GM18861 (cell line): ENCODE measurements around the gene RNF212.
A peak's percentile ranks its signal among the peaks of the same experiment; 100 is the strongest.
"Not testable (repeated sequence)": the region's sequence is repeated elsewhere in the genome, so short reads cannot be mapped to it uniquely, and the experiment has no call there.

ENCODE experiments used
- ATAC-seq: cut with Tn5 transposase; IDR thresholded peaks from one replicate; pipeline ENCODE4 v1.9.1; 2021; ENCODE audit not compliant: unreplicated experiment

RNF212 gene

GRCh38 chr4:1113311-1114009 is at the start of gene RNF212:
Gene RNF212 (minus strand): TSS chr4:1113564. CDS start chr4:1113464, 100 bp downstream.
- no peak for ATAC-seq

GRCh38 chr4:1160351-1160750 is 47.0 kb upstream of the RNF212 start:
- ATAC-seq, result no peak

- ATAC-seq, result no peak
These were observed 42.7 kb upstream of the RNF212 start for GRCh38 chr4:1156069-1156468.

GRCh38 chr4:1155314-1155713 is 42.0 kb upstream of the RNF212 start:
- no peak for ATAC-seq

- ATAC-seq, result no peak
These were observed 41.3 kb upstream of the RNF212 start for GRCh38 chr4:1154523-1155182.

GRCh38 chr4:1154126-1154522 is 40.8 kb upstream of the RNF212 start:
- no peak for ATAC-seq

- ATAC-seq, result no peak
These were observed 40.3 kb upstream of the RNF212 start for GRCh38 chr4:1153567-1154090.

GRCh38 chr4:1152290-1152689 is 38.9 kb upstream of the RNF212 start:
- ATAC-seq, result no peak

- ATAC-seq, result no peak
These were observed 38.2 kb upstream of the RNF212 start for GRCh38 chr4:1151541-1151940.

GRCh38 chr4:1150875-1151274 is 37.5 kb upstream of the RNF212 start:
- no peak for ATAC-seq

GRCh38 chr4:1139860-1140259 is 26.5 kb upstream of the RNF212 start:
- no peak for ATAC-seq

- ATAC-seq, result no peak
These were observed 24.5 kb upstream of the RNF212 start for GRCh38 chr4:1137850-1138249.

GRCh38 chr4:1137063-1137776 is 23.9 kb upstream of the RNF212 start:
- no peak for ATAC-seq

- ATAC-seq, result no peak
These were observed 22.7 kb upstream of the RNF212 start for GRCh38 chr4:1136048-1136447.

- ATAC-seq, result no peak
These were observed 19.7 kb upstream of the RNF212 start for GRCh38 chr4:1133033-1133432.

- peak; percentile 69 for ATAC-seq
These were observed 17.2 kb upstream of the RNF212 start for GRCh38 chr4:1130316-1131186.

- ATAC-seq, result no peak
These were observed 13.1 kb upstream of the RNF212 start for GRCh38 chr4:1126506-1126905.

- ATAC-seq, result not testable (repeated sequence)
These were observed 12.1 kb upstream of the RNF212 start for GRCh38 chr4:1125466-1125865.

- no peak for ATAC-seq
These were observed 11.5 kb upstream of the RNF212 start for GRCh38 chr4:1124818-1125217.

GRCh38 chr4:1122505-1122904 is 9.1 kb upstream of the RNF212 start:
- no peak for ATAC-seq

GRCh38 chr4:1116838-1117237 is 3.5 kb upstream of the RNF212 start:
- no peak for ATAC-seq
